HG02870 (cell line): ENCODE results near the gene ARHGEF39.

Experiments used
- ATAC-seq: cut with Tn5 transposase; IDR thresholded peaks from one replicate; pipeline ENCODE4 v1.9.1; 2021; ENCODE audit warnings: mild to moderate bottlenecking, moderate library complexity; ENCODE audit not compliant: unreplicated experiment

The ARHGEF39 gene

DNA sequence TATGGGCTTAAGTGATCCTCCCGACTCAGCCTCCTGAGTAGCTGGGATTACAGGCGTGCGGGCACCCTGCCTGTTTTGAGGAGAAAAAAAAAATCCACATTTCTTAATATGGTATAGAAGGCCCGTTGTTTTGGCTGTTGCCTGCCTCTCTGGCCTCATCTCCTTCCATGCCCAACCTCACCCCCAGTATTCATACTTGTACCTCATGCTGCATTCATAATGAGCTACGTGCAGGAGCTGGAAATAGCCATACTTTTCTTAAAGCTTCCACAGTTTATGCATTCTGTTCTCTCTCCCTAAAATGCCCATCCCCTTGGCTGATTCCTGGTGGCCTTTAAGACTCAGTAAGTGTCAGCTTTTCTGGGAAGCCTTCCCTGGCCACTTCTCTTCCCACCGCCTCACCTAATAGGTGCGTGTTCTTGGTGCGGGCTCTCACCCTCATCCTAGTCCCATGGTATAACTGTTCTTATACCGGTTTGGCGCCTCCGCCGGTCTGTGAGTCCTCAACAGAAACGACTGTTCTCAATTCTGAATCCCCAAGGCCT, 26.8 kb upstream of the ARHGEF39 start:
- no peak for ATAC-seq

- no peak for ATAC-seq
Measured at GRCh38 chr9:35691334-35691650, 26.3 kb upstream of the ARHGEF39 start.

DNA sequence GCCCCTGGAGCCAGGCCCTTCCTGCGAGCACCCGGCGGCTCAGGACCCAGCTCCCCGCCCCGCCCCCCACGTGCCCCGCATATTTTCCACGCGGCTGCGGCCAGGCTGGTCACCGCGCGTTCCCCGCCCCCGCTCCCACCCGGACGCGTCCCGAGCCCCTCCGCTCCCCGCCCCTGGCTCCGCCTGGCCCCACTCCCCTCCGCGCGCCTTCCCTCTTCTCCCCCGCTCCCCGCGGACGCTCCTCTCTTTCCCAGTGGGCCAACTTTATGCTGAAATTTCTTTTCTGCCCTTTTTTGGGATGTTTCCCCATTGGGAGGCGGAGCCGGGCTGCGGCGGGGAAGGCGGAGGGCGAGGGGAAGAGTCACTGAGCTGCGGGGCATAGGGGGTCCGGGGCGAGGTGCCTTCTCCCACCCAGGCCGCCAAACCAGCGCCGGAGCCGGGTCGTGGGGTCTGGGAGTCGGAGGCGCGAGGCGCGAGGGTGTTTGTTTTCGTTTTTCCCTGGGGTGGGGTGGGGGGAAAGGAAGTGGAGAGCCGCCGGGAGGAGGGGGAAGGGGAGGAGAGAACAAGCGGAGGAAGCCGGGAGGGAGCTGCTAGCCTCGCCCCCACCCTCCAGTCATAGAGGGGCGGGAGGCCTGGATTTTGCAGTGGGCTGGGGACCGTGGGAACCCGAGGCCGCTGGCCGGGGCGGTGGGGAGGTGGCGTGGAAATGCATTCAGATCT, 25.8 kb upstream of the ARHGEF39 start:
- ATAC-seq, result no peak

- ATAC-seq, result no peak
Measured at GRCh38 chr9:35690294-35690613, 25.3 kb upstream of the ARHGEF39 start.

DNA sequence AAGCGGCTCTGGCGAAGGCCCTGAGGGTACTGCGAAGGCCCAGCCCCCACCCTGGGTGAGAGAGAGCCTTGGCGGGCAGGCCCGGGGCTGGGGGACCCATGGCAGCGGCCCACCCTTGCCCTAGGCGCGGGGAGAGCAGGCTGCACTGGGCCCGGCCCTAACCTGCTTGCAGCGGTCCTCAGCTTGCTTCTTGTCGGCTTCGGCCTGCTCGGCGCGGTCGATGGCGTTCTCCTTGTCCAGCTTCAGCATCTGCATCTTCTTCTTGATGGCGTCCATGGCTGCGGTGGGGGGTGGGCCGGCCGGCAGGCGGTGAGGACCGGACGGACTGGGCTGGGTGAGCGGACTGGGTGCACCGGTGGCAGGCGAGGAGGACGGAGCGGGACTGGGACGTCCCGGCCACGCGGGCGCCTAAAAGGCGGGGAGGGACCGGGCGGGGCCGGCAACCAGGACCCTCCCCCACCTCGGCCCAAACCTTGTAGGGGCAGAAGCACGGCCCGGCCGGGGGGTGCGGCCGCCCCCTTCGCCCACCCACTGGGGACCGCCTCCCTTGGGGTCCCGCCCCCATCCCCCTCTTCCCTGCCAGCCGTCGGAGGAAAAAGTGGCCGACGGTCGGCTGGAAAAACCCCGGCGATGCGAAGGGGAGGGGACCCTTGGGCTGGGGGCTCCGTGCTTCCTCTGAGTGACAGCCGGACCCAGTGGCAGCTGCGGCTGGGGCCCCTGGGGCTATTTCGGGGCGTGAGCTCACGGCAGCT, 24.7 kb upstream of the ARHGEF39 start, which contains the start of gene TPM2:
Gene TPM2 (minus strand): TSS at position 384 of the 752 bp plus-strand sequence. CDS start 108 bp downstream, at position 276.
- ATAC-seq, result no peak

- no peak for ATAC-seq
Measured at GRCh38 chr9:35688558-35689541, 23.9 kb upstream of the ARHGEF39 start.

- no peak for ATAC-seq
Measured at GRCh38 chr9:35687972-35688557, 23.1 kb upstream of the ARHGEF39 start.

GRCh38 chr9:35687306-35687705, 22.3 kb upstream of the ARHGEF39 start:
- no peak for ATAC-seq

- no peak for ATAC-seq
Measured at GRCh38 chr9:35686222-35687203, 21.5 kb upstream of the ARHGEF39 start.

- ATAC-seq, result no peak
Measured at GRCh38 chr9:35685506-35685905, 20.5 kb upstream of the ARHGEF39 start.

GRCh38 chr9:35684921-35685320, 19.9 kb upstream of the ARHGEF39 start:
- no peak for ATAC-seq

DNA sequence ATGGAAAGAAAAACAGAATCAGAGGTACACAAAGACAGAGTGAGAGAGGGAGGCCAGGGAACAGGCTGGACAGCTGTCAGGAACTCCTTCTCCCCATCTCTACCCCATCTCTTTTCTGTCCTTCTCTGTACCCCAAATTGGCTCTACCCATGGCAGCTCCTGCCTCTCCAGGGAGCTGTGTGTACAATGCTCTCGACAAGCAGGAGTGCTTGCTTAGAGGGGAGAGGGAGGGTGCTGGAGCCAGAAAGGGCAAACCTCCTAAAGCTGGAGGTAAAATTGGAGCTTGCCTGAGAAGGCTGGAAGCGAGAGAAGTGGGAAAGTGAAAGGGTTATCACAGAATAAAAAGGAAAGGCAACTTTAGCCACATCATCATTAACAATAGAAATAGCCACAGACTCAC, 18.3 kb upstream of the ARHGEF39 start:
- ATAC-seq, result no peak

GRCh38 chr9:35682520-35683315, 17.7 kb upstream of the ARHGEF39 start:
- no peak for ATAC-seq

DNA sequence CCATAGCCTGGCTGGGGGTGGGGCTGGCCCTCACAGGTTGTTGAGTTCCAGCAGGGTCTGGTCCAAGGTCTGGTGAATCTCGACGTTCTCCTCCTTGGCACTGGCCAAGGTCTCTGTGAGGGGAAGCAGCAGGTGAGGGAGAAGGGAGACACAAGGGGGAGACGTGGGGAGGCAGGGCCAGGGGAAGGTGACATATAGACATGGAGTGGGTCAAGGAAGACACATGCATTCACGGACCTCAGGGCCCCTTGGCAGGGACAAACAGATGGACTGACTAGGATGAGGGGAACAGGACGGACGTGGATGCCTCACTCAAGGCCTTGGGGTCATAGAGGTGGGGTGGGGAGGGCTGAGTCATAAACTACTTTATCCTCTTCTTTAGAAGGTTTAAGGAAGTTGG, 17.1 kb upstream of the ARHGEF39 start:
- ATAC-seq, result no peak

DNA sequence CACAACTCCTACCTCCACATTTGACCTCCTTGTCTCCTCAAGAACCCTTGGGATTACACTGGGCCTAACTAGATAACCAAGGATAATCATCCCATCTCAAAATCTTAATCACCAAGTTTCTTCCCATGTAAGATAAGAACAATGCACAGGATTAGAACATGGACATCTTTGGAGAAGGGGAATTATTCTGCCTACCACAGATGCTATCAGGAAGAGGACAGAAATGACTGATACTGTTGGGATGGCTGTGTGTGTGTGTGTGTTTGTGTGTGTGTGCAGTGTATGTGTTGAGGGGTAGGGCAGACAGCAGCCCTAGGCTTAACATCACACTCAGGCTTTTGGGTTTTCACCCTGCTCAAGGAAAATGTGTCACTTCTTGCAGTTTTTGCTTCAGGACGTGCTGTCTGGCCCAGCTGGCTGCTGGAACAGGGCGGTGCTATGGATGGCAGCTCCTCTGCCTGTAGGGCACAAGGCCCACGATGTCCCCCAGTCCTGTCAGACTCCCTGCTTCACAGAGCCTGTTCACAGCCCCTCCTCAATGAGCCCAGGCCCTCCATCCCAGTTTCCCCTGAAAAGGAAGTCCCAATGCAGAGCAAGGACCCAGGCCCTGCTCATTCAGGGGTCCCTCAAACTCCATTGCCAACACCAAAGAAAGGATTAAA, 16.5 kb upstream of the ARHGEF39 start:
- ATAC-seq, result no peak

- ATAC-seq, result no peak
Measured at GRCh38 chr9:35680331-35681105, 15.5 kb upstream of the ARHGEF39 start.

- no peak for ATAC-seq
Measured at GRCh38 chr9:35679766-35680330, 14.9 kb upstream of the ARHGEF39 start.
